Lower leg skin (tissue), 3 donors: ENCODE results near the gene PLXNB1.

ENCODE experiments used
- CTCF ChIP-seq, 3 donors: fragments of 450-650 bp; IDR thresholded peaks; one replicate each; pipeline ENCODE4 v1.5.1; 2016; ENCODE audit warnings: antibody characterized with exemption in 3 of 3, mild to moderate bottlenecking in 3 of 3, moderate library complexity in 2 of 3
- POLR2A ChIP-seq, 2 donors: fragments of 450-650 bp; IDR thresholded peaks; one replicate each; pipeline ENCODE4 v1.6.1; 2016 to 2017; ENCODE audit warnings: antibody characterized with exemption in 2 of 2, mild to moderate bottlenecking in 1 of 2, moderate library complexity in 1 of 2

GRCh38 chr3:48426944-48427629, 2.8 kb downstream of the PLXNB1 start:
- TF ChIP-seq CTCF (IDR thresholded peaks at IDR 0.05) (no peak), POLR2A (IDR thresholded peaks at IDR 0.05) (no peak)
